ENCODE measurements around the gene DAB2. TPM values are rescaled to one million over a fixed set of nuclear protein-coding genes. Genes with fewer than 3 reads are reported as not detected.

Gene DAB2
- total and polyA plus RNA-seq, 4 donors, result 29.6 to 112 (median 69.8) TPM

- no peak overlapping the region for H3K9ac ChIP-seq (ENCODE audit: insufficient read depth in 1 of 2, low read length in 2 of 2)
Observed at GRCh38 chr5:39353717-39354399, 70.9 kb downstream of the DAB2 start.

GRCh38 chr5:39352951-39353350, 71.8 kb downstream of the DAB2 start:
- H3K36me3 ChIP-seq (ENCODE audit: control insufficient read depth in 4 of 4, insufficient read depth in 4 of 4, low read length in 4 of 4), result no peaks in the 10 kb centered on the region
- DNase-seq (no peak), ATAC-seq (ENCODE audit: insufficient read depth, low FRiP score) (no peak)
- H3K4me1 ChIP-seq (ENCODE audit: control insufficient read depth in 5 of 5, insufficient read depth in 5 of 5, low read length in 5 of 5), result no peaks in the 10 kb centered on the region
- H3K27me3 ChIP-seq (ENCODE audit: control insufficient read depth in 3 of 3, insufficient read depth in 3 of 3, low read length in 2 of 3), result no peaks in the 10 kb centered on the region
- H3K4me3 ChIP-seq, result no peak overlapping the region
- no peak overlapping the region for H3K27ac ChIP-seq (ENCODE audit: low read depth in 1 of 2, low read length in 1 of 2)
- WGBS, 2 donors, result 80 to 96% methylated on average over 1 of the region's 1 CpG
- no peak overlapping the region for H3K9ac ChIP-seq (ENCODE audit: insufficient read depth in 1 of 2, low read length in 2 of 2)
- no peak for TF ChIP-seq CTCF (IDR thresholded peaks at IDR 0.05; ENCODE audit: control extremely low read depth, extremely low read depth)
- H3K9me3 ChIP-seq (ENCODE audit: control insufficient read depth in 4 of 4, insufficient read depth in 3 of 4, low read length in 3 of 4), result peaks cover 0 to 3% (median 0%) of the 10 kb centered on the region in 4 donors

More at GRCh38 chr5:39353717-39354399, 70.9 kb downstream of the DAB2 start:
- Histone ChIP-seq H3K36me3 (ENCODE audit: control insufficient read depth in 4 of 4, insufficient read depth in 4 of 4, low read length in 4 of 4) (no peaks in the 10 kb centered on the region), H3K27me3 (ENCODE audit: control insufficient read depth in 3 of 3, insufficient read depth in 3 of 3, low read length in 2 of 3) (no peaks in the 10 kb centered on the region), H3K4me1 (ENCODE audit: control insufficient read depth in 5 of 5, insufficient read depth in 5 of 5, low read length in 5 of 5) (no peaks in the 10 kb centered on the region), H3K9me3 (ENCODE audit: control insufficient read depth in 4 of 4, insufficient read depth in 3 of 4, low read length in 3 of 4) (peaks cover 0 to 3% (median 0%) of the 10 kb centered on the region in 4 donors), H3K27ac (ENCODE audit: low read depth in 1 of 2, low read length in 1 of 2) (no peak overlapping the region), H3K4me3 (no peak overlapping the region)
- no peak for TF ChIP-seq CTCF (IDR thresholded peaks at IDR 0.05; ENCODE audit: control extremely low read depth, extremely low read depth)
- no peak for ATAC-seq (ENCODE audit: insufficient read depth, low FRiP score)
- no peak for DNase-seq
- WGBS, 2 donors, result 52 to 59% methylated on average over 1 of the region's 1 CpG

GRCh38 chr5:39352170-39352569, 72.6 kb downstream of the DAB2 start:
- Histone ChIP-seq H3K27me3 (ENCODE audit: control insufficient read depth in 3 of 3, insufficient read depth in 3 of 3, low read length in 2 of 3) (no peaks in the 10 kb centered on the region), H3K27ac (ENCODE audit: low read depth in 1 of 2, low read length in 1 of 2) (no peak overlapping the region), H3K4me3 (no peak overlapping the region), H3K4me1 (ENCODE audit: control insufficient read depth in 5 of 5, insufficient read depth in 5 of 5, low read length in 5 of 5) (no peaks in the 10 kb centered on the region), H3K9me3 (ENCODE audit: control insufficient read depth in 4 of 4, insufficient read depth in 3 of 4, low read length in 3 of 4) (peaks cover 0 to 3% (median 0%) of the 10 kb centered on the region in 4 donors), H3K9ac (ENCODE audit: insufficient read depth in 1 of 2, low read length in 2 of 2) (no peak overlapping the region), H3K36me3 (ENCODE audit: control insufficient read depth in 4 of 4, insufficient read depth in 4 of 4, low read length in 4 of 4) (no peaks in the 10 kb centered on the region)
- DNase-seq (no peak), ATAC-seq (ENCODE audit: insufficient read depth, low FRiP score) (no peak)
- TF ChIP-seq CTCF (IDR thresholded peaks at IDR 0.05; ENCODE audit: control extremely low read depth, extremely low read depth), result no peak
- 93 to 100% methylated on average over 2 of the region's 2 CpGs for WGBS, 2 donors

GRCh38 chr5:39349484-39349883, 75.3 kb downstream of the DAB2 start:
- H3K9ac ChIP-seq (ENCODE audit: insufficient read depth in 1 of 2, low read length in 2 of 2), result no peak overlapping the region
- DNase-seq (no peak), ATAC-seq (ENCODE audit: insufficient read depth, low FRiP score) (no peak)
- no peaks in the 10 kb centered on the region for H3K4me1 ChIP-seq (ENCODE audit: control insufficient read depth in 5 of 5, insufficient read depth in 5 of 5, low read length in 5 of 5)
- no peak overlapping the region for H3K4me3 ChIP-seq
- no peak overlapping the region for H3K27ac ChIP-seq (ENCODE audit: low read depth in 1 of 2, low read length in 1 of 2)
- no peaks in the 10 kb centered on the region for H3K27me3 ChIP-seq (ENCODE audit: control insufficient read depth in 3 of 3, insufficient read depth in 3 of 3, low read length in 2 of 3)
- H3K9me3 ChIP-seq (ENCODE audit: control insufficient read depth in 4 of 4, insufficient read depth in 3 of 4, low read length in 3 of 4), result peaks cover 0 to 3% (median 0%) of the 10 kb centered on the region in 4 donors
- H3K36me3 ChIP-seq (ENCODE audit: control insufficient read depth in 4 of 4, insufficient read depth in 4 of 4, low read length in 4 of 4), result no peaks in the 10 kb centered on the region
- 85 to 94% methylated on average over 4 of the region's 4 CpGs for WGBS, 2 donors
- TF ChIP-seq CTCF (IDR thresholded peaks at IDR 0.05; ENCODE audit: control extremely low read depth, extremely low read depth), result no peak

Measured in lung (tissue), 12 donors.